ENCODE results near the gene TMEM221.

The TMEM221 gene

GRCh38 chr19:17473041-17473440, 24.6 kb upstream of the TMEM221 start:
- no peak for DNase-seq

- DNase-seq: no peak
These were observed 23.1 kb upstream of the TMEM221 start for GRCh38 chr19:17471410-17472125.

- peak; percentile 99 for DNase-seq
These were observed 21.8 kb upstream of the TMEM221 start, which contains the start of gene SLC27A1 for GRCh38 chr19:17470068-17470841. SLC27A1 (plus strand) TSS chr19:17470524; CDS start chr19:17470541, 17 bp downstream.

GRCh38 chr19:17469481-17470067, 21.1 kb upstream of the TMEM221 start:
- DNase-seq: peak; percentile 93

GRCh38 chr19:17469092-17469480, 20.6 kb upstream of the TMEM221 start:
- DNase-seq: no peak

GRCh38 chr19:17468302-17469091, 20.0 kb upstream of the TMEM221 start:
- DNase-seq: no peak

- DNase-seq: no peak
These were observed 19.2 kb upstream of the TMEM221 start for GRCh38 chr19:17467471-17468301.

- DNase-seq: no peak
These were observed 18.0 kb upstream of the TMEM221 start for GRCh38 chr19:17466487-17466850.

- DNase-seq: no peak
These were observed 12.1 kb upstream of the TMEM221 start, which contains the start of gene NXNL1 for GRCh38 chr19:17460372-17461230. NXNL1 (minus strand) TSS chr19:17460926; CDS start chr19:17460869, 57 bp downstream.

GRCh38 chr19:17458970-17459369, 10.5 kb upstream of the TMEM221 start:
- no peak for DNase-seq

- no peak for DNase-seq
These were observed 9.1 kb upstream of the TMEM221 start for GRCh38 chr19:17457616-17458015.

- no peak for DNase-seq
These were observed 7.7 kb upstream of the TMEM221 start for GRCh38 chr19:17456127-17456526.

- peak; percentile 46 for DNase-seq
These were observed 7.0 kb upstream of the TMEM221 start for GRCh38 chr19:17455308-17456123.

- DNase-seq: no peak
These were observed 6.2 kb upstream of the TMEM221 start for GRCh38 chr19:17454576-17455071.

- DNase-seq: no peak
These were observed 3.4 kb upstream of the TMEM221 start for GRCh38 chr19:17451820-17452219.

- DNase-seq: no peak
These were observed 2.0 kb upstream of the TMEM221 start for GRCh38 chr19:17450264-17451075.

- no peak for DNase-seq
These were observed 751 bp downstream of the TMEM221 start for GRCh38 chr19:17447704-17448130.

- no peak for DNase-seq
These were observed 2.8 kb downstream of the TMEM221 start for GRCh38 chr19:17445526-17446165.

All from right kidney (tissue), 1 donor.